ENCODE measurements around the gene VPS35L.
"Not testable (repeated sequence)": the region's sequence is repeated elsewhere in the genome, so short reads cannot be mapped to it uniquely, and the experiment has no call there.

The VPS35L gene

GRCh38 chr16:19713697-19714096, 158.2 kb downstream of the VPS35L start:
- DNase-seq = no peak

DNA sequence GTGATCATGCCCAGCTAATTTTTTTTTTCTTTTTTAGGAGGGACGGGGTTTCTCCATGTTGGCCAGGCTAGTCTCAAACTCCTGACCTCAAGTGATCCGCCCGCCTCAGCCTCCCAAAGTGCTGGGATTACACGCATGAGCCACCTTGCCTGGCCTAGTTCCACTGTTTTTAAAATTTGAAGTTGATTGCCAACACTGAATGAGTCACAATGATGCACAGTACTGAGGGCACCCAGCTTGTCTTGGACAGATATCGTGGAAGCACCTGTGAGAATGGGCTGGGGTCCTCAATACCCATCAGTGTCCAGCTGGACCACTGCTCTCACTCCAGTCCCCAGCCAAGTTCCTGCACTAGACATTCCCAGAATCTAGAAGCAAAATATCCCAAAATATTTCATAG, 160.1 kb downstream of the VPS35L start:
- no peak for DNase-seq

- DNase-seq = no peak
These were observed 160.7 kb downstream of the VPS35L start for GRCh38 chr16:19716183-19716582.

DNA sequence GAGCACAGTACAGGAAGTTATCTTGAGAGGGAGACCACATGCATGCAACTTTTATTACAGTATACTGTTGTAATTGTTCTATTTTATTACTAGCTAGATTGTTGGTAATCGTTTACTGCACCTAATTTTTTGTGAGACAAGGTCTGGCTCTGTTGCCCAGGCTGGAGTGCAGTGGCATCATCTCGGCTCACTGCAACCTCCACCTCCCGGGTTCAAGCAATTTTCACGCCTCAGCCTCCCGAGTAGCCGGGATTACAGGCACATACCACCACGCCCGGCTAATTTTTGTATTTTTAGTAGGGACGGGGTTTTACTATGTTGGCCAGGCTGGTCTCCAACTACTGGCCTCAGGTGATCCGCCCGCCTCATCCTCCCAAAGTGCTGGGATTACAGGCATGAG, 161.2 kb downstream of the VPS35L start:
- not testable (repeated sequence) for DNase-seq

DNA sequence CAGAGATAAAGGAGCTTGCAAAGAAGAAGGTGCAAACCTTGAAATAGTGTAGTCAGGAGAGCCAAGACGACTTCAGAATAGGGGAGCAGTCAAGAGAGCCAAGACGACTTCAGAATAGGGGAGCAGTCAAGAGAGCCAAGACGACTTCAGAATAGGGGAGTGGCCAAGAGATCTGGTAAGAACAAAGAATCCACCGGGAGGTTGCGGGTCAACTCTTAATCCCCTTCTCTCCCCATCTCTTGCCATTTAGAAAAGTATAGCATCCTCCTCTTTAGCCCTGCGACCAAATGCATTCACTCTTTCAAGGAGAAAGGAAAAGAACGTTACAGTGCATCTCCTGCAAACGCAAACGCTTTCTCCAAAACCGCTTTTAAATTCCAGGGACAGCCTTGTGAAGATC, 161.8 kb downstream of the VPS35L start:
- no peak for DNase-seq

GRCh38 chr16:19717741-19718623, 162.5 kb downstream of the VPS35L start, which contains the start of the genes IQCK and KNOP1:
Gene IQCK (plus strand): TSS chr16:19718271. CDS start chr16:19718307, 36 bp downstream.
Gene KNOP1 (minus strand): TSS chr16:19718227. CDS start chr16:19715035, 3,192 bp downstream.
- DNase-seq = peak; percentile 94

DNA sequence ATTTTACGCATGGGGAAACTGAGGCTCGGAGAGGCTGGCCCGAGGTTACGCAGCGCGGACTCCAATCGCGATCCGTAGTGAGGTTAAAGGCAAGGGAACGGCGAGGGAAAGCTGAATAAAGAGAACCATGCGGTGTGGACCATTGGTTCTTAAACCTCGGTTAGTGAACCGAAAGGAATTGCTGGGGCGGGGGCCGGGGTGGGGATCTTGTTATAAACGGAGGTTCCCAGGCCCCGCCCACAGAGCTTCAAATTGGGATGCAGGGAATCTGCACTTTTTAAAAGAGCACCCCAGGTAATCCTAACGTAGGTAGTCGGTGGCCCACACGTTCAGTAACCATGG, 163.1 kb downstream of the VPS35L start:
- no peak for DNase-seq

DNA sequence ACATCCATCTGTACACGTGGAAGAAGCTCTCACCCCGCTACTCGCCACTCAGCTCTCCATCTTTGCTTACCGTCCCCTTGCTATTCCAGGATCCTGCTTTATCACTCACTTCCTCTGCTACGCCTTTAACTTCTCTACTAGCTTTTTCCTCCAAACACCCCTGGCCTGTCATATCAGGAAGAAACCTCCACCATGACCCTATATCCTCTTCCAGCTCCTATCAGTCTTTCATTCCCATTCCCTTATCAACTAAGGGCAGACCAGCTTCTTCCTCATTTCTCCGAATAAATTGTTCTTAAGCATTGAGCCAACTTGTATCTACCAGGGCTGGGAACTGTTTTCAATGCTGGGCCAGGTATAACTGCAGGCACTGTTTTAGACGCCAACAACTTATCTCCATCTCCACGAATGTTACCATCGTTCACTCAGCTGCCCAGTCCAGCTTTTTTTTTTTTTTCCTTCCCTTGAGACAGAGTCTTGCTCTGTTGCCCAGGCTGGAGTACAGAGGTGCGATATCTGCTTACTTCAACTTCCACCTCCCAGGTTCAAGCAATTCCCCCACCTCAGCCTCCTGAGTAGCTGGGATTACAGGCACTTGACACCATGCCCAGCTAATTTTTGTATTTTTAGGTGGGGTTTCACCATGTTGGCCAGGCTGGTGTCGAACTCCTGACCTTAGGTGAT, 166.9 kb downstream of the VPS35L start:
- no peak for DNase-seq

DNA sequence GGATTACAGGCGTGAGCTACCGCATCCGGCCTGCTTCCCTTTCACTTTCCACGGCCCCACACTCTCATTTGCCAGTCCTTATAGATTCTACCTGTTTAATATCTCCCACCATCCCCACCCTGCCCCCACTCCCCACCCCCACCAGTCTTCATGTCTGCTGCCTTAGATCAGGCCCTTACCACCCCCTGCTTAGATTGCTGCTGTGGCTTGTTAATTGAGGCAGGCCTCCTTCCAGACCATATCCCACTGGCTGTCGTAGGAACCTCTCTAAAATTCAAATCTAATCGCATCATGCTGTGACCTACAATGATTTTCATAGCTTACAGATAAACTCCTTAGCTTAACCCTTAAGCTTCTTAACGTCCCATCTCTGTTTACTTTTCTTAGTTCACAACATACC, 167.5 kb downstream of the VPS35L start:
- no peak for DNase-seq

- DNase-seq = no peak
These were observed 173.1 kb downstream of the VPS35L start for GRCh38 chr16:19728636-19728965.

- no peak for DNase-seq
These were observed 178.0 kb downstream of the VPS35L start for GRCh38 chr16:19733551-19733950.

- no peak for DNase-seq
These were observed 179.8 kb downstream of the VPS35L start for GRCh38 chr16:19735074-19735867.

DNA sequence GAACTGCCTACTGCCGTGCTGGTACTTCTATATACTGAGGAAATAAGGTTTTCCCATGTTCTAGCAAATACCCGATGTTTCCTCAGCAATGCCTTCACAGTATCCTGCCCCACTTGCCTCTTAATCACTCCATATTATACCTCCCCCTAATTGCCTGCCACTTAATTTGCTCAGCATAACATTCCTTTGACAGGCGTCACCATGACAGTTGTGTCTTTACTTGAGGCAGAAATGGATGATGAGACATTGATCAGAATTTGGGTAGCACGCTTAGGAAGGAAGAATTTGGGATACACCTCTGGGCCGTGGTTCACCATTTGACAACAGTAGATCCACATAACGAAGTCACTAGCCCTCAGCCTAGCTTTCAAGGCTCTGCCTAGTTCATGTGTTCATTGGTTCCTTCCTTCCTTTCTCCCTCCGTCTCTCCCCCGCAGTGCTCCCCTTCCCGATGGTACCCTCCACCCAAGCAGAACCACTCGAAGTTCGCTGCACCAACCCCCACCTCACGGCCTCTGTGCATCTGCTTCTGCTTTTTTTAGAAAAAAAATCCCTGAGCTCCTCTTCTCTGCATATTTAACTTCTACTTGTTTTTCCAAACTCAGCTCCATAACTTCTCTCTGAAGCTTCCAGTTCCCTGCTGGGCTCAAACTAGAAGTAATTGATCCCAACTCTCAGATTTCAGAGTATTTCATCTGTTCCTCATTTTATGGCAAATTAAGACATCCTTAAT, 182.0 kb downstream of the VPS35L start:
- DNase-seq = no peak

GRCh38 chr16:19741354-19741753, 185.9 kb downstream of the VPS35L start:
- no peak for DNase-seq

DNA sequence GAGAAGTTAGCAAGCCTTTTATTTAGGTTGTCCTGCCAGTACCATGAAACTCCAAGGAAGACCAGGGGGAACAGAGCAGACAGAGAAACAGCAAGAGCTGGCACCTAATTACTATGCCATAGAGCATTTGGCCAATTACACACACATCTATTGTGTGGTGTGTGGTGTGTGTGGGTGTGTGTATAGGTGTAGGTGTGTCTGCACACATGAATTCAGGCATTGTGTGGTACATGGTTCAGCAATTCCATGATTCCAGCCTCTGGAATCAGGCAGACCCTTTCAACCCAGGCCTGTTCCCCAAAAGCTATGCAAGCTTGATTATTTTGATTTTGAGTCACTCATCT, 188.3 kb downstream of the VPS35L start:
- no peak for DNase-seq

- DNase-seq = no peak
These were observed 189.2 kb downstream of the VPS35L start for GRCh38 chr16:19744670-19745069.

DNA sequence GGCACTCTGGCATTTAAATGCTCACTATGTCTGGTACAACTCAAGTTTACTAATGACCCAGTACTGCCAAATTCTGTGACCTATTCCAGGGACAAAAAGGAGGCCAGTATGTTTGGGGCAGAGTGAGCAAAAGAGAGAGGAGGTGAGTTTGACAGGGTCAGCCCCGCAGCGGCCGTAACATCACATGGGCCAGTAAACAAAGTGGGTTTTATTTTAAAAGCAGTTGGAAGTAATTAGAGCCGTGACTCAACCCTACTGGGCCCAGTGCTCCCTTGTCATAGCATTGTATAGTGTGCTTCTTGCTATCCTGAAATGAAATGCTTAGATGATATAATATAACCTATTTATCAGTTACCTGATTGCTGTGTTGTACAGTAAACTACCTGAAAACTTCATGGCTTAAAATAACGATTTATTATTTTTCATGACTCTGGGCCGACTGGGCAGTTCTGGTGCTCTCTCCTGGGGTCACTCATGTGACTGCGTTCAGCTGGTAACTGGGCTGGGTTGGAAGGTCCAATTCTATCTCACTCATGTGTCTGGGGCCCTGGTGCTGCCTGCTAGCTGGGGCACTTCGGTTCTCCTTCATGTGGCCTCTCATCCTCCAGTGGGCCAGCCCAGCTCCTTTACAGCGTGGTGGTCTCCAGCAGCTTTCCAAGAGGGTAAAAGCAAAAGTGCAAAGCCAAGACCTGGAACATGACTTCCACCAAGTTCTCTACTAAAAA, 189.9 kb downstream of the VPS35L start:
- no peak for DNase-seq

GRCh38 chr16:19746561-19746960, 191.1 kb downstream of the VPS35L start:
- DNase-seq = no peak

GRCh38 chr16:19748389-19749168, 193.1 kb downstream of the VPS35L start:
- no peak for DNase-seq

- DNase-seq = no peak
These were observed 194.1 kb downstream of the VPS35L start for GRCh38 chr16:19749571-19750080.

Measured in stimulated activated CD4-positive, alpha-beta T cell treated with anti-CD3 and anti-CD28 coated beads, Interleukin-15, amount 100 ng/mL, for 24 hours (primary cell).